HepG2 (cell line): ENCODE data around the gene ADSS2. TPM values are rescaled to one million over a fixed set of nuclear protein-coding genes. Genes with fewer than 3 reads are reported as not detected.
A peak's percentile ranks its signal among the peaks of the same experiment; 100 is the strongest.

ENCODE experiments used
- ATAC-seq: fragments of 200-7000 bp; cut with Tn5 transposase; 3 replicates; pipeline ENCODE4 v1.9.1; 2020; ENCODE audit warnings: mild to moderate bottlenecking, moderate library complexity
- BruUV-seq: library from RNA; stranded (reverse); fragments of 400-500 nt; replicated peaks from 2 replicates; lab custom pipeline; 2021; lab: Mats Ljungman, UMichigan
- CTCF ChIA-PET: fragments of 300-600 bp; formaldehyde crosslinking; extraction: SDS; loops from one replicate; lab custom pipeline; 2021; ENCODE audit warnings: low total read pairs, inconsistent platforms, low intra/inter-chr PET ratio; lab: Yijun Ruan, JAX
- POLR2A ChIA-PET: fragments of 350-600 bp; sonication (Branson Sonifier 250); formaldehyde crosslinking; loops from one replicate; lab custom pipeline; 2020; ENCODE audit warnings: antibody characterized with exemption, inconsistent platforms; lab: Yijun Ruan, JAX
- DNase-seq: peaks from one replicate; pipeline ENCODE4 v3.0.0-alpha.2; 2015; ENCODE audit warnings: low spot score
- FAIRE-seq: peaks from 3 replicates; lab custom pipeline; 2011; peaks lifted over from hg19 to GRCh38; lab: Jason Lieb, UNC
- H2AFZ ChIP-seq: one replicate; pipeline ENCODE4 v1.6.1; 2011; ENCODE audit warnings: low read length, inconsistent platforms
- H3K27ac ChIP-seq: fragments of 300-600 bp; 3 replicates; pipeline ENCODE4 v1.8.0; 2011; ENCODE audit warnings: mixed run types, mild to moderate bottlenecking, mixed read lengths, low read length, inconsistent platforms; ENCODE audit not compliant: insufficient read depth; ENCODE audit errors: extremely low read length
- H3K27me3 ChIP-seq, 2 experiments: fragments of 200-600 bp in 1 of 2; 2 replicates in 1 of 2; 3 replicates in 1 of 2; pipeline versions ENCODE4 v1.6.0 to v1.8.0; 2011; ENCODE audit warnings: low read length in 2 of 2, mild to moderate bottlenecking in 2 of 2, moderate library complexity in 2 of 2, inconsistent platforms in 1 of 2; ENCODE audit not compliant: insufficient read depth in 2 of 2, control insufficient read depth in 1 of 2
- H3K36me3 ChIP-seq, 2 experiments: fragments of 200-600 bp in 1 of 2; replicated peaks in 1 of 2; 2 replicates in 1 of 2; 3 replicates in 1 of 2; pipeline versions ENCODE4 v1.5.1 to v1.8.0; 2011; ENCODE audit warnings: low read length in 2 of 2, inconsistent platforms in 1 of 2; ENCODE audit not compliant: insufficient read depth in 2 of 2, control insufficient read depth in 1 of 2
- H3K4me1 ChIP-seq: 2 replicates; pipeline ENCODE4 v1.5.1; 2012; ENCODE audit warnings: low read length, inconsistent platforms; ENCODE audit not compliant: insufficient read depth
- H3K4me2 ChIP-seq: 2 replicates; pipeline ENCODE4 v1.6.0; 2011; ENCODE audit warnings: low read depth, low read length, inconsistent platforms
- H3K4me3 ChIP-seq, 3 experiments: fragments of 200-600 bp in 1 of 3; sonication (generic), shearing (Covaris generic) in 1 of 3; replicated peaks in 1 of 3; 2 replicates each; pipeline ENCODE4 v1.5.1; 2011 to 2016; ENCODE audit warnings: low read length in 3 of 3, inconsistent platforms in 2 of 3, low read depth in 2 of 3, mild to moderate bottlenecking in 2 of 3, control low read depth in 1 of 3, mixed read lengths in 1 of 3; ENCODE audit not compliant: insufficient read depth in 1 of 3
- H3K79me2 ChIP-seq: one replicate; pipeline ENCODE4 v1.6.1; 2011; ENCODE audit warnings: low read length, inconsistent platforms; ENCODE audit not compliant: insufficient read depth
- H3K9ac ChIP-seq: 2 replicates; pipeline ENCODE4 v1.6.0; 2011; ENCODE audit warnings: mild to moderate bottlenecking, low read depth, low read length, inconsistent platforms; ENCODE audit not compliant: insufficient read depth
- H3K9me3 ChIP-seq: 2 replicates; pipeline ENCODE4 v1.5.1; 2012; ENCODE audit warnings: mild to moderate bottlenecking, low read length
- H4K20me1 ChIP-seq: 2 replicates; pipeline ENCODE4 v1.6.0; 2011; ENCODE audit warnings: inconsistent platforms, mild to moderate bottlenecking, low read length, moderate library complexity; ENCODE audit not compliant: insufficient read depth
- CCDC6 ChIP-seq: sonication (generic); formaldehyde crosslinking; IDR thresholded peaks from 2 replicates; pipeline ENCODE4 v1.8.1; 2022; ENCODE audit warnings: mild to moderate bottlenecking, missing genetic modification reagents, moderate library complexity
- CERS6 ChIP-seq: sonication (generic); formaldehyde crosslinking; IDR thresholded peaks from 2 replicates; pipeline ENCODE4 v1.5.0; 2020; ENCODE audit warnings: missing genetic modification reagents
- DMAP1 ChIP-seq: IDR thresholded peaks from 2 replicates; pipeline ENCODE4 v1.6.1; 2016
- ERF ChIP-seq: IDR thresholded peaks from 2 replicates; pipeline ENCODE4 v1.6.1; 2018; ENCODE audit warnings: missing biosample characterization, missing genetic modification reagents
- FOXJ3 ChIP-seq: sonication (generic); formaldehyde crosslinking; IDR thresholded peaks from 2 replicates; pipeline ENCODE4 v1.4.0; 2020; ENCODE audit warnings: missing genetic modification reagents, mild to moderate bottlenecking, borderline replicate concordance
- IKZF1 ChIP-seq: fragments of 450-650 bp; IDR thresholded peaks from 2 replicates; pipeline ENCODE4 v1.7.1; 2016
- NFYC ChIP-seq: IDR thresholded peaks from 2 replicates; pipeline ENCODE4 v1.6.1; 2016; ENCODE audit warnings: missing genetic modification reagents, missing compliant biosample characterization
- PAF1 ChIP-seq: IDR thresholded peaks from 2 replicates; pipeline ENCODE4 v1.6.1; 2016; ENCODE audit warnings: missing genetic modification reagents, missing compliant biosample characterization
- SAFB2 ChIP-seq: sonication (generic); formaldehyde crosslinking; IDR thresholded peaks from 2 replicates; pipeline ENCODE4 v1.5.1; 2020; ENCODE audit warnings: missing genetic modification reagents, low read depth, mild to moderate bottlenecking, borderline replicate concordance
- STAT6 ChIP-seq: sonication (generic); formaldehyde crosslinking; IDR thresholded peaks from 2 replicates; pipeline ENCODE4 v1.4.0; 2020; ENCODE audit warnings: missing genetic modification reagents, mild to moderate bottlenecking, borderline replicate concordance
- UBTF ChIP-seq: sonication (generic); formaldehyde crosslinking; IDR thresholded peaks from 2 replicates; pipeline ENCODE4 v1.4.0; 2020; ENCODE audit warnings: mild to moderate bottlenecking, missing genetic modification reagents
- ZC3H4 ChIP-seq: sonication (generic); formaldehyde crosslinking; IDR thresholded peaks from 2 replicates; pipeline ENCODE4 v1.4.0; 2020; ENCODE audit warnings: missing genetic modification reagents, borderline replicate concordance
- ZFP36 ChIP-seq: fragments of 150-350 bp; IDR thresholded peaks from 2 replicates; pipeline ENCODE4 v1.6.1; 2018; ENCODE audit warnings: borderline replicate concordance, low read length, low read depth; ENCODE audit not compliant: partially characterized antibody
- ZFP82 ChIP-seq: sonication (generic); formaldehyde crosslinking; IDR thresholded peaks from 2 replicates; pipeline ENCODE4 v1.5.1; 2020; ENCODE audit warnings: mild to moderate bottlenecking, missing genetic modification reagents, borderline replicate concordance
- ZNF598 ChIP-seq: sonication (generic); formaldehyde crosslinking; IDR thresholded peaks from 2 replicates; pipeline ENCODE4 v1.5.1; 2020; ENCODE audit warnings: mild to moderate bottlenecking, missing genetic modification reagents, borderline replicate concordance
- ZNF607 ChIP-seq: sonication (generic); formaldehyde crosslinking; IDR thresholded peaks from 2 replicates; pipeline ENCODE4 v1.5.1; 2020; ENCODE audit warnings: missing genetic modification reagents, mild to moderate bottlenecking, borderline replicate concordance
- ZNF724P ChIP-seq: sonication (generic); formaldehyde crosslinking; IDR thresholded peaks from 2 replicates; pipeline ENCODE4 v1.8.0; 2022; ENCODE audit warnings: missing genetic modification reagents, borderline replicate concordance
- ZNF737 ChIP-seq: sonication (generic); formaldehyde crosslinking; IDR thresholded peaks from 2 replicates; pipeline ENCODE4 v1.5.0; 2020; ENCODE audit warnings: missing genetic modification reagents, mild to moderate bottlenecking, borderline replicate concordance
- ZNF792 ChIP-seq: IDR thresholded peaks from 2 replicates; pipeline ENCODE4 v1.6.1; 2016
- WGBS: methylation state at CpG from one replicate; pipeline ENCODE4 v1.1.6; 2017; ENCODE audit warnings: low lambda C conversion rate; 5-methylcytosine and 5-hydroxymethylcytosine counted together
- in situ Hi-C: cut with HindIII; loops from 2 replicates; pipeline ENCODE4 v1.10.0; 2017; ENCODE audit warnings: low pct_unique_long_range_greater_than_20kb; ENCODE audit not compliant: extremely low pct_ligation_motif_present
- intact Hi-C: fragments of 100-400 bp; cut with micrococcal nuclease; formaldehyde crosslinking; loops from one replicate; pipeline ENCODE4 v1.10.0; 2022; ENCODE audit not compliant: unreplicated experiment
- polyA plus RNA-seq, 8 experiments: library from polyadenylated mRNA; depleted of rRNA in 3 of 8; stranded (reverse) in 7 of 8; unstranded in 1 of 8; fragments of >200 nt; fragmentation: Illumina TruSeq in 4 of 8; extraction: Trizol in 4 of 8; gene quantifications; 2 replicates each; pipeline versions ENCODE4 v1.2.1 to v1.2.3, GENCODE V29; 2011 to 2016; ENCODE audit warnings: low read depth in 4 of 8, missing spikeins in 1 of 8, mixed read lengths in 1 of 8; ENCODE audit not compliant: insufficient read depth in 1 of 8
- total RNA-seq, 5 experiments: library from RNA; depleted of rRNA; stranded (reverse); fragments of >200 nt; fragmentation: Illumina TruSeq; extraction: Trizol; gene quantifications; 2 replicates each; pipeline ENCODE4 v1.2.3, GENCODE V29; 2016; ENCODE audit warnings: low read depth in 1 of 5

Gene ADSS2
- total and polyA plus RNA-seq, 2 of the 13 experiments (the other 11 are each of a cell fraction or from before 2014, with no cell fraction given), result 15.1 to 43.4 TPM

- ChIA-PET POLR2A (no interaction called here), CTCF (no interaction called here)
- Histone ChIP-seq H2AFZ (no peak overlapping the region), H3K4me2 (peak overlapping the region; percentile 34; the same call in 1 of the 2 replicates), H3K79me2 (peaks cover 3% of the 10 kb centered on the region), H3K4me1 (peaks cover 30% of the 10 kb centered on the region), H3K27me3 (no peaks in the 10 kb centered on the region), H3K27ac (peak overlapping the region; percentile 48), H3K36me3 (peaks cover 2 to 16% of the 10 kb centered on the region in 2 experiments; a peak in 4 of 5 replicates), H3K9me3 (no peaks in the 10 kb centered on the region), H4K20me1 (no peaks in the 10 kb centered on the region), H3K4me3 (no peak overlapping the region), H3K9ac (peak overlapping the region; percentile 12; the same call in 1 of the 2 replicates)
- in situ Hi-C loops, result no loop called here
- no TSS peak for BruUV-seq
- ATAC-seq (peak; percentile 82), FAIRE-seq (peak; percentile 46), DNase-seq (peak; percentile 58)
- 68% methylated on average over 6 of the region's 6 CpGs for WGBS
- intact Hi-C loops, result no loop called here
- TF ChIP-seq DMAP1 (no peak), ZC3H4 (CRISPR knock-in tag) (no peak), ZFP36 (no peak), ZNF607 (CRISPR knock-in tag) (no peak), UBTF (CRISPR knock-in tag) (no peak), NFYC (CRISPR knock-in tag) (no peak), CCDC6 (CRISPR knock-in tag) (0 out of 2 replicates have a peak, but pooled peaks have one; percentile 36), FOXJ3 (CRISPR knock-in tag) (no peak), SAFB2 (CRISPR knock-in tag) (no peak), ZNF792 (CRISPR knock-in tag) (no peak), ZNF737 (CRISPR knock-in tag) (no peak), STAT6 (CRISPR knock-in tag) (no peak), CERS6 (no peak), ZNF598 (CRISPR knock-in tag) (no peak), ZFP82 (CRISPR knock-in tag) (no peak), ERF (CRISPR knock-in tag) (no peak), PAF1 (no peak), ZNF724P (no peak), IKZF1 (no peak)
Observed at GRCh38 chr1:244435562-244436205, 16.0 kb downstream of the ADSS2 start.
